ENCODE measurements around the gene NBPF12. TPM values are rescaled to one million over a fixed set of nuclear protein-coding genes. Genes with fewer than 3 reads are reported as not detected.
"Not testable (repeated sequence)": the region's sequence is repeated elsewhere in the genome, so short reads cannot be mapped to it uniquely, and the experiment has no call there.

NBPF12 gene
- 10 to 100 TPM; 20.3 to 35.1 (median 27.4) TPM for polyA plus RNA-seq (ENCODE audit: insufficient read depth in 1 of 5, insufficient read length in 5 of 5, low replicate concordance in 1 of 5)
- long read RNA-seq, donor 1, partial matches to known transcripts = 18 of 18 reads
- long read RNA-seq, donor 1, other reads (novel, unspliced or antisense) = 0 of 18 reads
- long read RNA-seq, donor 2 = 0 reads
- long read RNA-seq, donor 3, partial matches to known transcripts = 26 of 26 reads
- long read RNA-seq, donor 3, other reads (novel, unspliced or antisense) = 0 of 26 reads
- long read RNA-seq, donor 4, partial matches to known transcripts = 9 of 9 reads
- long read RNA-seq, donor 4, other reads (novel, unspliced or antisense) = 0 of 9 reads
- long read RNA-seq, donor 5, partial matches to known transcripts = 6 of 6 reads
- long read RNA-seq, donor 5, other reads (novel, unspliced or antisense) = 0 of 6 reads
- long read RNA-seq, donor 6 = 0 reads
- long read RNA-seq, donor 7, partial matches to known transcripts = 11 of 11 reads
- long read RNA-seq, donor 7, other reads (novel, unspliced or antisense) = 0 of 11 reads
- long read RNA-seq, donor 8 = 0 reads

GRCh38 chr1:146938242-146938902 lies at the start of gene NBPF12:
NBPF12 (plus strand) TSS chr1:146938324; CDS start chr1:146960144, 21,820 bp downstream.
- peak; percentile 73 to 76 for DNase-seq

GRCh38 chr1:146891355-146891754 lies 46.8 kb upstream of the NBPF12 start:
- not testable (repeated sequence) for DNase-seq

GRCh38 chr1:146892331-146892730 lies 45.8 kb upstream of the NBPF12 start:
- not testable (repeated sequence) for DNase-seq

- not testable (repeated sequence) for DNase-seq
Measured at GRCh38 chr1:146907565-146908261, 30.4 kb upstream of the NBPF12 start.

GRCh38 chr1:146912975-146913374 lies 25.1 kb upstream of the NBPF12 start:
- DNase-seq = not testable (repeated sequence)

GRCh38 chr1:146920811-146921210 lies 17.3 kb upstream of the NBPF12 start:
- DNase-seq = not testable (repeated sequence)

GRCh38 chr1:146922614-146923013 lies 15.5 kb upstream of the NBPF12 start:
- DNase-seq = not testable (repeated sequence)

GRCh38 chr1:146924106-146924505 lies 14.0 kb upstream of the NBPF12 start:
- not testable (repeated sequence) for DNase-seq

GRCh38 chr1:146926413-146926812 lies 11.7 kb upstream of the NBPF12 start:
- not testable (repeated sequence) for DNase-seq

GRCh38 chr1:146930225-146930624 lies 7.9 kb upstream of the NBPF12 start:
- DNase-seq = not testable (repeated sequence)

- DNase-seq = not testable (repeated sequence)
Measured at GRCh38 chr1:146934390-146935223, 3.5 kb upstream of the NBPF12 start.

GRCh38 chr1:146937462-146937861 lies 662 bp upstream of the NBPF12 start:
- not testable (repeated sequence) for DNase-seq

- DNase-seq = peak in 1 of 2 donors; percentile 21
Measured at GRCh38 chr1:146938927-146939786, 1.0 kb downstream of the NBPF12 start.

- DNase-seq = not testable (repeated sequence)
Measured at GRCh38 chr1:146940293-146940692, 2.2 kb downstream of the NBPF12 start.

- not testable (repeated sequence) for DNase-seq
Measured at GRCh38 chr1:146943342-146943886, 5.3 kb downstream of the NBPF12 start.

- not testable (repeated sequence) for DNase-seq
Measured at GRCh38 chr1:146948127-146948526, 10.0 kb downstream of the NBPF12 start.

GRCh38 chr1:146964340-146964739 lies 26.2 kb downstream of the NBPF12 start:
- DNase-seq = not testable (repeated sequence)

- not testable (repeated sequence) for DNase-seq
Measured at GRCh38 chr1:146966351-146966750, 28.2 kb downstream of the NBPF12 start.

GRCh38 chr1:146970656-146971055 lies 32.5 kb downstream of the NBPF12 start:
- DNase-seq = not testable (repeated sequence)

All from right lung (tissue), 10 donors.